Activated naive CD8-positive, alpha-beta T cell treated with anti-CD3 and anti-CD28 coated beads, Interleukin-2, amount 50 U/mL, for 24 hours (primary cell): ENCODE results near the gene TDRD9.
"Not testable (repeated sequence)": the region's sequence is repeated elsewhere in the genome, so short reads cannot be mapped to it uniquely, and the experiment has no call there.

Source experiments
- ATAC-seq: fragments of 150-1000 bp; cut with Tn5 transposase; one replicate; pipeline ENCODE4 v1.10.0; 2021
- DNase-seq: peaks from one replicate; pipeline ENCODE4 v3.0.0; 2021
- H3K27ac Mint-ChIP-seq: one replicate; pipeline ENCODE4 v1.8.0; 2021; ENCODE audit warnings: mild to moderate bottlenecking, mixed read lengths
- H3K27me3 Mint-ChIP-seq: one replicate; pipeline ENCODE4 v1.8.0; 2021; ENCODE audit warnings: mixed read lengths
- H3K36me3 Mint-ChIP-seq: one replicate; pipeline ENCODE4 v1.8.0; 2021; ENCODE audit warnings: low read depth, mixed read lengths
- H3K4me1 Mint-ChIP-seq: one replicate; pipeline ENCODE4 v1.8.0; 2021; ENCODE audit warnings: mixed read lengths
- H3K4me3 Mint-ChIP-seq: one replicate; pipeline ENCODE4 v1.8.0; 2021; ENCODE audit warnings: mild to moderate bottlenecking, moderate library complexity, mixed read lengths
- H3K9me3 Mint-ChIP-seq: one replicate; pipeline ENCODE4 v1.8.0; 2021; ENCODE audit warnings: mixed read lengths

The TDRD9 gene

GRCh38 chr14:103973354-103973753 is 45.1 kb downstream of the TDRD9 start:
- Mint-ChIP-seq H3K4me3 (no peak overlapping the region), H3K27me3 (peaks cover 4% of the 10 kb centered on the region), H3K27ac (no peak overlapping the region), H3K36me3 (no peaks in the 10 kb centered on the region), H3K9me3 (no peaks in the 10 kb centered on the region), H3K4me1 (no peaks in the 10 kb centered on the region)
- ATAC-seq, result no peak
- no peak for DNase-seq

- Mint-ChIP-seq H3K9me3 (no peaks in the 10 kb centered on the region), H3K4me3 (no peak overlapping the region), H3K4me1 (no peaks in the 10 kb centered on the region), H3K27me3 (no peaks in the 10 kb centered on the region), H3K36me3 (no peaks in the 10 kb centered on the region), H3K27ac (no peak overlapping the region)
- no peak for ATAC-seq
- no peak for DNase-seq
Measured at GRCh38 chr14:103974575-103974974, 46.3 kb downstream of the TDRD9 start.

- H3K4me3 Mint-ChIP-seq, ATAC-seq, H3K9me3 Mint-ChIP-seq, H3K27ac Mint-ChIP-seq, H3K27me3 Mint-ChIP-seq, H3K4me1 Mint-ChIP-seq, H3K36me3 Mint-ChIP-seq: not testable (repeated sequence)
- DNase-seq, result peak; percentile 11
Measured at GRCh38 chr14:103980623-103981238, 52.5 kb downstream of the TDRD9 start.

GRCh38 chr14:103984196-103984595 is 55.9 kb downstream of the TDRD9 start:
- DNase-seq (no peak), ATAC-seq (no peak)
- H3K4me1 Mint-ChIP-seq, result no peaks in the 10 kb centered on the region
- peaks cover 13% of the 10 kb centered on the region for H3K9me3 Mint-ChIP-seq
- H3K27ac Mint-ChIP-seq, result no peak overlapping the region
- peaks cover 10% of the 10 kb centered on the region for H3K27me3 Mint-ChIP-seq
- H3K36me3 Mint-ChIP-seq, result no peaks in the 10 kb centered on the region
- H3K4me3 Mint-ChIP-seq, result no peak overlapping the region

- H3K27me3 Mint-ChIP-seq, result peaks cover 20% of the 10 kb centered on the region
- no peak for ATAC-seq
- no peak overlapping the region for H3K4me3 Mint-ChIP-seq
- H3K4me1 Mint-ChIP-seq, result no peaks in the 10 kb centered on the region
- no peak overlapping the region for H3K27ac Mint-ChIP-seq
- no peak for DNase-seq
- no peaks in the 10 kb centered on the region for H3K36me3 Mint-ChIP-seq
- H3K9me3 Mint-ChIP-seq, result peaks cover 17% of the 10 kb centered on the region
Measured at GRCh38 chr14:103989034-103989433, 60.8 kb downstream of the TDRD9 start.

GRCh38 chr14:103989964-103990363 is 61.7 kb downstream of the TDRD9 start:
- no peak overlapping the region for H3K4me3 Mint-ChIP-seq
- no peaks in the 10 kb centered on the region for H3K36me3 Mint-ChIP-seq
- no peaks in the 10 kb centered on the region for H3K4me1 Mint-ChIP-seq
- ATAC-seq (no peak), DNase-seq (no peak)
- peaks cover 17% of the 10 kb centered on the region for H3K9me3 Mint-ChIP-seq
- H3K27ac Mint-ChIP-seq, result no peak overlapping the region
- H3K27me3 Mint-ChIP-seq, result peaks cover 18% of the 10 kb centered on the region

- H3K9me3 Mint-ChIP-seq, result no peaks in the 10 kb centered on the region
- no peaks in the 10 kb centered on the region for H3K4me1 Mint-ChIP-seq
- no peak overlapping the region for H3K4me3 Mint-ChIP-seq
- H3K36me3 Mint-ChIP-seq, result no peaks in the 10 kb centered on the region
- DNase-seq (no peak), ATAC-seq (no peak)
- peaks cover 10% of the 10 kb centered on the region for H3K27me3 Mint-ChIP-seq
- no peak overlapping the region for H3K27ac Mint-ChIP-seq
Measured at GRCh38 chr14:103994535-103995184, 66.4 kb downstream of the TDRD9 start.

GRCh38 chr14:103995876-103996275 is 67.6 kb downstream of the TDRD9 start:
- Mint-ChIP-seq H3K4me3 (no peak overlapping the region), H3K36me3 (no peaks in the 10 kb centered on the region), H3K27ac (no peak overlapping the region), H3K27me3 (peaks cover 6% of the 10 kb centered on the region), H3K4me1 (no peaks in the 10 kb centered on the region), H3K9me3 (no peaks in the 10 kb centered on the region)
- ATAC-seq (no peak), DNase-seq (no peak)

GRCh38 chr14:103997391-103997790 is 69.1 kb downstream of the TDRD9 start:
- ATAC-seq (no peak), DNase-seq (no peak)
- Mint-ChIP-seq H3K36me3 (no peaks in the 10 kb centered on the region), H3K4me1 (no peaks in the 10 kb centered on the region), H3K27ac (no peak overlapping the region), H3K27me3 (peaks cover 6% of the 10 kb centered on the region), H3K9me3 (no peaks in the 10 kb centered on the region), H3K4me3 (no peak overlapping the region)

- Mint-ChIP-seq H3K4me1 (no peaks in the 10 kb centered on the region), H3K27ac (no peak overlapping the region), H3K36me3 (no peaks in the 10 kb centered on the region), H3K4me3 (no peak overlapping the region), H3K27me3 (peaks cover 9% of the 10 kb centered on the region), H3K9me3 (no peaks in the 10 kb centered on the region)
- ATAC-seq, result no peak
- DNase-seq, result no peak
Measured at GRCh38 chr14:103998027-103998426, 69.8 kb downstream of the TDRD9 start.

GRCh38 chr14:103999795-104000440 is 71.7 kb downstream of the TDRD9 start:
- Mint-ChIP-seq H3K4me1 (no peaks in the 10 kb centered on the region), H3K4me3 (no peak overlapping the region), H3K9me3 (no peaks in the 10 kb centered on the region), H3K36me3 (no peaks in the 10 kb centered on the region), H3K27ac (no peak overlapping the region), H3K27me3 (peaks cover 5% of the 10 kb centered on the region)
- no peak for DNase-seq
- no peak for ATAC-seq

- Mint-ChIP-seq H3K4me3 (no peak overlapping the region), H3K27me3 (peaks cover 7% of the 10 kb centered on the region), H3K9me3 (no peaks in the 10 kb centered on the region), H3K36me3 (no peaks in the 10 kb centered on the region), H3K27ac (no peak overlapping the region), H3K4me1 (no peaks in the 10 kb centered on the region)
- ATAC-seq (peak; percentile 54), DNase-seq (peak; percentile 14)
Measured at GRCh38 chr14:104001003-104001402, 72.7 kb downstream of the TDRD9 start.

- DNase-seq, result no peak
- Mint-ChIP-seq H3K4me3 (no peak overlapping the region), H3K4me1 (no peaks in the 10 kb centered on the region), H3K27me3 (peaks cover 9% of the 10 kb centered on the region), H3K9me3 (no peaks in the 10 kb centered on the region), H3K36me3 (no peaks in the 10 kb centered on the region), H3K27ac (no peak overlapping the region)
- ATAC-seq, result no peak
Measured at GRCh38 chr14:104003616-104004015, 75.4 kb downstream of the TDRD9 start.

- H3K9me3 Mint-ChIP-seq, result no peaks in the 10 kb centered on the region
- H3K4me1 Mint-ChIP-seq, result no peaks in the 10 kb centered on the region
- DNase-seq (no peak), ATAC-seq (no peak)
- H3K27ac Mint-ChIP-seq, result no peak overlapping the region
- no peaks in the 10 kb centered on the region for H3K36me3 Mint-ChIP-seq
- H3K4me3 Mint-ChIP-seq, result no peak overlapping the region
- H3K27me3 Mint-ChIP-seq, result peaks cover 9% of the 10 kb centered on the region
Measured at GRCh38 chr14:104004849-104005248, 76.6 kb downstream of the TDRD9 start.

GRCh38 chr14:104005489-104005888 is 77.2 kb downstream of the TDRD9 start:
- peaks cover 9% of the 10 kb centered on the region for H3K27me3 Mint-ChIP-seq
- ATAC-seq (no peak), DNase-seq (no peak)
- H3K36me3 Mint-ChIP-seq, result no peaks in the 10 kb centered on the region
- H3K4me1 Mint-ChIP-seq, result no peaks in the 10 kb centered on the region
- H3K9me3 Mint-ChIP-seq, result no peaks in the 10 kb centered on the region
- H3K27ac Mint-ChIP-seq, result no peak overlapping the region
- no peak overlapping the region for H3K4me3 Mint-ChIP-seq
